ENCODE data around the gene IKZF2.

GRCh38 chr2:213152888-213153287, 1.5 kb upstream of the IKZF2 start:
- no peak for TF ChIP-seq POLR2A (IDR thresholded peaks at IDR 0.05; ENCODE audit: low read depth, low read length)
- TF ChIP-seq CTCF (conservative IDR thresholded peaks at IDR 0.05; ENCODE audit: low read depth, low read length) = no peak

All from IMR-90 (cell line).